OCI-LY3 (cell line): ENCODE results near the gene AUTS2.

Experiments
- H2AFZ ChIP-seq: fragments of 200-600, 300-600 bp; shearing (Covaris generic); 2 replicates; pipeline ENCODE4 v1.6.0; 2014; ENCODE audit warnings: antibody characterized with exemption, low read depth, low read length
- H3K27ac ChIP-seq: fragments of 200-600, 300-600 bp; sonication (generic); 2 replicates; pipeline ENCODE4 v1.5.1; 2014; ENCODE audit warnings: mild to moderate bottlenecking, low read length, moderate library complexity, mixed read lengths
- H3K27me3 ChIP-seq: fragments of 200-600, 300-600 bp; sonication (generic); 2 replicates; pipeline ENCODE4 v1.6.1; 2014; ENCODE audit warnings: low read depth, low read length, mixed read lengths
- H3K36me3 ChIP-seq: fragments of 200-600, 300-600 bp; sonication (generic); replicated peaks from 2 replicates; pipeline ENCODE3; 2014; ENCODE audit warnings: low read depth, low read length, mixed read lengths
- H3K4me1 ChIP-seq: fragments of 300-600, 200-600 bp; sonication (generic); 2 replicates; pipeline ENCODE4 v1.6.1; 2014; ENCODE audit warnings: low read length, mixed read lengths
- H3K4me2 ChIP-seq: fragments of 200-600, 300-600 bp; sonication (generic); 2 replicates; pipeline ENCODE4 v1.6.1; 2014; ENCODE audit warnings: low read length, mixed read lengths
- H3K4me3 ChIP-seq: fragments of 300-600, 200-600 bp; sonication (generic); 2 replicates; pipeline ENCODE4 v1.5.1; 2014; ENCODE audit warnings: antibody characterized with exemption, mild to moderate bottlenecking, low read length, moderate library complexity
- H3K79me2 ChIP-seq: fragments of 300-600, 200-600 bp; shearing (Covaris generic); 2 replicates; pipeline ENCODE4 v1.6.1; 2014; ENCODE audit warnings: mild to moderate bottlenecking, low read length, mixed read lengths
- H3K9ac ChIP-seq: fragments of 300-600, 200-600 bp; shearing (Covaris generic); 2 replicates; pipeline ENCODE4 v1.6.0; 2014; ENCODE audit warnings: mild to moderate bottlenecking, low read length, moderate library complexity
- H3K9me3 ChIP-seq: fragments of 200-600, 300-600 bp; shearing (Covaris generic); 2 replicates; pipeline ENCODE4 v1.6.1; 2014; ENCODE audit warnings: low read length, mixed read lengths; ENCODE audit not compliant: insufficient read depth
- H4K20me1 ChIP-seq: fragments of 200-600, 300-600 bp; sonication (generic); 2 replicates; pipeline ENCODE4 v1.6.1; 2016; ENCODE audit warnings: low read length, mixed read lengths; ENCODE audit not compliant: insufficient read depth
- EZH2phosphoT487 ChIP-seq: fragments of 200-600 bp; shearing (Covaris generic); IDR thresholded peaks from 2 replicates; pipeline ENCODE4 v1.6.1; 2018; ENCODE audit warnings: antibody characterized with exemption, mixed run types, low read depth
- TF ChIP-seq, protein P1 (sequence below): fragments of 200-600, 300-600 bp; sonication (generic); IDR thresholded peaks from 2 replicates; pipeline ENCODE4 v1.5.1; 2014; ENCODE audit warnings: antibody characterized with exemption, low read length, low read depth

The AUTS2 gene

DNA sequence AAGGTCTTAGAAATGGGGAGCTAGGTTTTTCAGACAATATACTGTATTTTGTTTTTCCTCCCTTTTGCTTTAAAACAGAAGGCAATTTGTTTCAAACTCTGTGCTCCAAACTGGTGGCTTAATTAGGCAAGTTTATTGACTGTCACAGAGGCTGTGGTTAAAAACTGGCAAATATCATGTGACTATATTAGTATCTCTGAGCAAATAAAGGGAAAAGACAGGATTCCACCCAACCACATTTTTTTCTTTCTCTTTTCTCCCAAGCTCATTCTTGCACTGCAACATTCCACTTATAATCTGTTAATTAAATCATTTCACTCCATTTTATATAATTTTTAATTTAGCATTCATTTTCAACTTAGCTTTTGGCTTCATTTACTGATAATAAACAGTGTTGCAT is 615.8 kb downstream of the AUTS2 start:
- Histone ChIP-seq H3K4me3 (no peak overlapping the region), H3K79me2 (no peaks in the 10 kb centered on the region), H3K4me1 (no peaks in the 10 kb centered on the region), H3K36me3 (no peaks in the 10 kb centered on the region), H3K9ac (no peak overlapping the region), H4K20me1 (no peaks in the 10 kb centered on the region), H2AFZ (no peak overlapping the region), H3K4me2 (no peak overlapping the region), H3K9me3 (no peaks in the 10 kb centered on the region), H3K27me3 (no peaks in the 10 kb centered on the region), H3K27ac (no peak overlapping the region)
- no peak for TF ChIP-seq EZH2phosphoT487
- TF ChIP-seq, protein P1, sequence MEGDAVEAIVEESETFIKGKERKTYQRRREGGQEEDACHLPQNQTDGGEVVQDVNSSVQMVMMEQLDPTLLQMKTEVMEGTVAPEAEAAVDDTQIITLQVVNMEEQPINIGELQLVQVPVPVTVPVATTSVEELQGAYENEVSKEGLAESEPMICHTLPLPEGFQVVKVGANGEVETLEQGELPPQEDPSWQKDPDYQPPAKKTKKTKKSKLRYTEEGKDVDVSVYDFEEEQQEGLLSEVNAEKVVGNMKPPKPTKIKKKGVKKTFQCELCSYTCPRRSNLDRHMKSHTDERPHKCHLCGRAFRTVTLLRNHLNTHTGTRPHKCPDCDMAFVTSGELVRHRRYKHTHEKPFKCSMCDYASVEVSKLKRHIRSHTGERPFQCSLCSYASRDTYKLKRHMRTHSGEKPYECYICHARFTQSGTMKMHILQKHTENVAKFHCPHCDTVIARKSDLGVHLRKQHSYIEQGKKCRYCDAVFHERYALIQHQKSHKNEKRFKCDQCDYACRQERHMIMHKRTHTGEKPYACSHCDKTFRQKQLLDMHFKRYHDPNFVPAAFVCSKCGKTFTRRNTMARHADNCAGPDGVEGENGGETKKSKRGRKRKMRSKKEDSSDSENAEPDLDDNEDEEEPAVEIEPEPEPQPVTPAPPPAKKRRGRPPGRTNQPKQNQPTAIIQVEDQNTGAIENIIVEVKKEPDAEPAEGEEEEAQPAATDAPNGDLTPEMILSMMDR, result no peak

DNA sequence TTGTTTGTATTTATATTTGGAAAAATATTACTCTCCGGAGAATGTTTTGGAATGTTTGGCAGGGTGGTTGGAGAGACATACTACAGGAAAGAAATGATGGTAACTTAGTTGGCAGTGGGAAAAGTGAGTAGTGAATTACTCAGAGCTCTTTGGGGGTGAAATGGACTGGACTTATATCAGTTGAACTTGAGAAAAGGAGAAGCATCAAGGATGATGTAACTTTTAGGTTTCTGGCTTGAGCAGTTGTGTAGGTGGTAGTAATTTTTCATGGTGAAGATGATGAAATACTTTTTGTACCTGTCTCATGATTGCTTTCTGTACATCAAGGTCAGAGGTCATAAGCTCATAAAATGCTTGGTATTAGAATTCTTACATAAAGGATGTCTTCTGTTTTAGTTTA is 617.2 kb downstream of the AUTS2 start:
- Histone ChIP-seq H3K9me3 (no peaks in the 10 kb centered on the region), H3K4me1 (no peaks in the 10 kb centered on the region), H3K27me3 (no peaks in the 10 kb centered on the region), H3K27ac (no peak overlapping the region), H3K9ac (no peak overlapping the region), H3K36me3 (no peaks in the 10 kb centered on the region), H3K4me3 (no peak overlapping the region), H3K79me2 (no peaks in the 10 kb centered on the region), H4K20me1 (no peaks in the 10 kb centered on the region), H2AFZ (no peak overlapping the region), H3K4me2 (no peak overlapping the region)
- TF ChIP-seq, protein P1, result no peak
- TF ChIP-seq EZH2phosphoT487, result no peak

DNA sequence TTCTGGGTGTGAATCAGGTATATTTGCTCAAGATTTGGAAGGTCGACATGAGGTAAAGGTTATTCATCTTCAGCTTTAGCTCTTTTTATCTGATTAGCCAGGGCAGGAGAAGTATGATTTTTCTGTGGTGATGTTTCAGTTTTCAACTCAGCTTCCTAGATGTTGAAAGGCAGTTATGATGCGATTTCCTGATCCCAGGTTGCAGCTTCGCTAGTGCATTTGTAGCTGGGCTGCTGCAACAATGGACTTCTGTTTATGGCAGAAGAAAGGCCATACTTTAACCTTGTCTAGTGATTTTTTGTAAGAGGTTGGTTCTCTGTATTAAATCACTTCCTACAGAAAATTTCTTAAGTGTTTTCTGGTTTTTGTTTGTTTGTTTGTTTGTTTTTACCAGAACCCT is 619.3 kb downstream of the AUTS2 start:
- Histone ChIP-seq H3K9me3 (no peaks in the 10 kb centered on the region), H3K4me3 (no peak overlapping the region), H2AFZ (no peak overlapping the region), H3K36me3 (no peaks in the 10 kb centered on the region), H3K79me2 (no peaks in the 10 kb centered on the region), H3K4me1 (no peaks in the 10 kb centered on the region), H3K27ac (no peak overlapping the region), H3K9ac (no peak overlapping the region), H4K20me1 (no peaks in the 10 kb centered on the region), H3K27me3 (no peaks in the 10 kb centered on the region), H3K4me2 (no peak overlapping the region)
- no peak for TF ChIP-seq EZH2phosphoT487
- TF ChIP-seq, protein P1, result no peak

DNA sequence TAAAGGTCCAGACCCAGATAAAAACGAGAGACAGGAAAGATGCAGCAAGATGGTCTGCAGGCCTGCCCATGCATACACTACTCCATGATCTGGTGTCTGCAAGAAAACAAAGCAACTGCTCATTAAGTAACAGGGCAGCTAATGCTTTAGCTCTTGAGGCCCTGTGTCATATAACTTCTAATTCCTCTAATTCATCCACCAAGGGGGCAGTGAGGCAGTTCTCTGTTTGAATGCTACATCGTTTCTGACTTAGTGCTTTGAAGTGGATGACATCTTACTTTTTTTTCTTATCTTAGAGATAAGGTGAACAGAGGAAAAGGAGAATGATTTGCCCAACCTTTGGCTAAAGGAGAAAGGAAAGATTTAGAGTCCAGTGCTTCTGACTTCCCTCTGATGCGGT is 619.7 kb downstream of the AUTS2 start:
- Histone ChIP-seq H3K27me3 (no peaks in the 10 kb centered on the region), H3K9me3 (no peaks in the 10 kb centered on the region), H3K4me2 (no peak overlapping the region), H3K27ac (no peak overlapping the region), H3K79me2 (no peaks in the 10 kb centered on the region), H3K4me1 (no peaks in the 10 kb centered on the region), H3K36me3 (no peaks in the 10 kb centered on the region), H3K9ac (no peak overlapping the region), H4K20me1 (no peaks in the 10 kb centered on the region), H2AFZ (no peak overlapping the region), H3K4me3 (no peak overlapping the region)
- TF ChIP-seq, protein P1, result no peak
- no peak for TF ChIP-seq EZH2phosphoT487
